ENCODE results near the gene PCDHB10.

GRCh38 chr5:141186897-141187512 lies 5.1 kb upstream of the PCDHB10 start, which contains the start of gene PCDHB9:
- TF ChIP-seq CTCF (IDR thresholded peaks at IDR 0.05): peak in 1 of 4 experiments; percentile 17
- no peak for TF ChIP-seq EP300 (IDR thresholded peaks at IDR 0.05)

Measured in gastroesophageal sphincter (tissue), 3 donors.